Measurements from ENCODE around the gene SPATS2L.

Gene SPATS2L

GRCh38 chr2:200454927-200455801, 148.7 kb downstream of the SPATS2L start:
- H3K9ac ChIP-seq (ENCODE audit: low read depth, low read length), result no peak overlapping the region

DNA sequence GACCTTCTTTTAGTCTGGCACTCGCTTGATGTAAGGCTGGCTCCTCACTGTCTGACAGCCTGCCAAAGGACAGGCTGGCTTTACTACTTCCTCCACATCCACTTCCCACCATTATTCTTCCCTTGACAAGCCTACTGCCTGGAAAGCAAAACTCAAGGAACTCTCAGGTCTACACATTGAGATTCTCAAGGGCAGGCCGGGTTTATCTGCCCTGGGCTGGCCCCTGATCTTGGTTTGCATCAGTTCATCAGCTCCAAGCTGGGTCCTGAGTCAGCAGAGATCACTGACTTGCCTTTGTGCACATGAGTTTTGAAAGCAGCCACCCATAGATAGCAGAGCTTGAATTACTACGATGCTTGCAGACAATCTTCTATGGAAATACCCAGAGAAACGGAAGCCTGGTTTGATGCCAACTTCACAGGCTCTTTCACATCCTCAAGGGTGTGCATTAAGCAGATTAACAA, 149.5 kb downstream of the SPATS2L start:
- no peaks in the 10 kb centered on the region for H3K36me3 ChIP-seq (ENCODE audit: control insufficient read depth, insufficient read depth, low read length)
- H3K4me1 ChIP-seq (ENCODE audit: control insufficient read depth, insufficient read depth, low read length), result no peaks in the 10 kb centered on the region
- no peaks in the 10 kb centered on the region for H3K27me3 ChIP-seq (ENCODE audit: control insufficient read depth, insufficient read depth, low read length)
- no peak overlapping the region for H3K4me3 ChIP-seq (ENCODE audit: low read depth, low read length)
- no peaks in the 10 kb centered on the region for H3K9me3 ChIP-seq (ENCODE audit: control insufficient read depth, insufficient read depth, low read length)
- no peak overlapping the region for H3K9ac ChIP-seq (ENCODE audit: low read depth, low read length)

More at GRCh38 chr2:200454927-200455801, 148.7 kb downstream of the SPATS2L start:
- Histone ChIP-seq H3K4me3 (ENCODE audit: low read depth, low read length) (no peak overlapping the region), H3K27me3 (ENCODE audit: control insufficient read depth, insufficient read depth, low read length) (no peaks in the 10 kb centered on the region), H3K4me1 (ENCODE audit: control insufficient read depth, insufficient read depth, low read length) (no peaks in the 10 kb centered on the region), H3K9me3 (ENCODE audit: control insufficient read depth, insufficient read depth, low read length) (no peaks in the 10 kb centered on the region), H3K36me3 (ENCODE audit: control insufficient read depth, insufficient read depth, low read length) (no peaks in the 10 kb centered on the region)

DNA sequence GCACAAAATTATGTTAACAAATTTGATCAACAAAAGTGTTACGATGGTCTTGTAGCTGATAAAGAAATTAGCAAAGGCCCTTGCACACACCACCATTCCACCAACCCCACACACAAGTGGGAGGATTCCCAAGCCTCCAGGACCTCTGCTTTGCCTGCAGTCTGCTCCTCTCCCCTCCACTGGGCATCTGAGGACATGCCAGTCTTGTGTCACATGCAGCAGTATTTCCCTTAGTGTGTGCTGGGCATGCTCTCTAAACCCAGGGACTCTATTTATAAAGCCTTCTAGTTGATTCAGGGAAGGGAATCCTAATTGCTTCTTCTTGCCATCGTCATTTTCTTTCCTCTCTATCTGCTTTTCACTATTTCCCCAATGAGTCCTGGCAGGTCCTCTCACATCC, 150.1 kb downstream of the SPATS2L start:
- Histone ChIP-seq H3K4me3 (ENCODE audit: low read depth, low read length) (no peak overlapping the region), H3K36me3 (ENCODE audit: control insufficient read depth, insufficient read depth, low read length) (no peaks in the 10 kb centered on the region), H3K9ac (ENCODE audit: low read depth, low read length) (no peak overlapping the region), H3K4me1 (ENCODE audit: control insufficient read depth, insufficient read depth, low read length) (no peaks in the 10 kb centered on the region), H3K9me3 (ENCODE audit: control insufficient read depth, insufficient read depth, low read length) (no peaks in the 10 kb centered on the region), H3K27me3 (ENCODE audit: control insufficient read depth, insufficient read depth, low read length) (no peaks in the 10 kb centered on the region)

DNA sequence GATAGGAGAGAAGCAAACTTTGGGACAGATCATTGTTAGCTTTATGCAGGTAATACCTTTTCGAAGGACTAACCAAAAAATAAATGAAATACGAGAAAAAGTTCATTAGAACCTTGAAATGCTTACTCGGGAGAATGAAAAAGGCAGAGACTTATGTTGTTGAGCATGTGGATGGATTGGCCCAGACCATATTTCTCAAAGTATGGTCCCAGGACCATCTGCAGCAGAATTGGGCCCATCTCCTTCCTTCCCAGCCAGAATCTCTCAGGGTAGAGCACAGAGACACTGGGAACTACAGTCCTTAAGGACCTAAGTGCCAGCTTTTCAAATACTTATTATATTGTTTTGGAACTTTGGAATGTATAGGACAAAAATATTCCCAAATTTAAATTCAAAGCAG, 152.6 kb downstream of the SPATS2L start:
- Histone ChIP-seq H3K36me3 (ENCODE audit: control insufficient read depth, insufficient read depth, low read length) (no peaks in the 10 kb centered on the region), H3K9me3 (ENCODE audit: control insufficient read depth, insufficient read depth, low read length) (no peaks in the 10 kb centered on the region), H3K27me3 (ENCODE audit: control insufficient read depth, insufficient read depth, low read length) (no peaks in the 10 kb centered on the region), H3K4me3 (ENCODE audit: low read depth, low read length) (no peak overlapping the region), H3K9ac (ENCODE audit: low read depth, low read length) (no peak overlapping the region), H3K4me1 (ENCODE audit: control insufficient read depth, insufficient read depth, low read length) (no peaks in the 10 kb centered on the region)

DNA sequence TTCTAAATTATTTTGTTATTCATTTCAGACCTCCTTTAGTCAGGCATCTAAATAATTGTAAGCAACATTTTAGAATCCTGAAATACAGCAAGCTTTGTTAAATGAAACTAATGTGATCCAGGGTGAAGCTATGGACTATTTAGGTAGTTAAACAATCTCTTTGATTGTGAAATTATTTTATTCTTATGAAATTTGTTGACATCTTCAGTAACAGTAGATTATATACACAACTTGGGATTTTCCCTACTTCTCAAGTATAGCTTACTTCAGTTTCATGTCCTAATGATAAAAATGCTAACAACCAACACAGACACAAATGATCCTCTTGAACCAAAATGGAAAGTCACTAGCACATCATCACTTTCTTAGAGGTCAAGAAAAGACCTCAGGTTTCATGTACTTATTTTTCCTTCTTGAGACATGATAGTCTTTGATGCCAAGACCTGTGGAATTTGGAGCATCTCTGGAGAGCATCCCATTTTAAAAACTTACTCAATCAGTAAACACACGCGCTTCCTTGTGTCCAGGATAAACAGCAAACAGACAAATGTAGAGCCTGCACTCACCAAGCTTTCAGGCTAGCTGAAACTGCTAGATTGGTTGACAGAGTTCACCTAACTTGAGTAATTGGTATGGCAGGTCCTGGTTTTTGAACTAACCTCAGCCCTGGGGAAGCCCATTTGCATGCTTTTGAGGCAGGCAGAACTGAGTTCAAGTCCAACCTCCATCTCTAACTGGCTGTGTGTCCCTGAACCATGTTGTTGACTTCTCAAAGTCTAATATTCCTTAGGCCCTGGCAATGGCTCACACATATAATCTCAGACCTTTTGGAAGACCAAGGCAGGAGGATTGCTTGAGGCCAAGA, 155.6 kb downstream of the SPATS2L start:
- Histone ChIP-seq H3K9me3 (ENCODE audit: control insufficient read depth, insufficient read depth, low read length) (no peaks in the 10 kb centered on the region), H3K4me1 (ENCODE audit: control insufficient read depth, insufficient read depth, low read length) (no peaks in the 10 kb centered on the region), H3K27me3 (ENCODE audit: control insufficient read depth, insufficient read depth, low read length) (no peaks in the 10 kb centered on the region), H3K4me3 (ENCODE audit: low read depth, low read length) (no peak overlapping the region), H3K36me3 (ENCODE audit: control insufficient read depth, insufficient read depth, low read length) (peaks cover 3% of the 10 kb centered on the region), H3K9ac (ENCODE audit: low read depth, low read length) (no peak overlapping the region)

- Histone ChIP-seq H3K9ac (ENCODE audit: low read depth, low read length) (no peak overlapping the region), H3K36me3 (ENCODE audit: control insufficient read depth, insufficient read depth, low read length) (peaks cover 6% of the 10 kb centered on the region), H3K4me1 (ENCODE audit: control insufficient read depth, insufficient read depth, low read length) (no peaks in the 10 kb centered on the region), H3K4me3 (ENCODE audit: low read depth, low read length) (no peak overlapping the region), H3K9me3 (ENCODE audit: control insufficient read depth, insufficient read depth, low read length) (no peaks in the 10 kb centered on the region), H3K27me3 (ENCODE audit: control insufficient read depth, insufficient read depth, low read length) (no peaks in the 10 kb centered on the region)
Measured at GRCh38 chr2:200463452-200463851, 157.0 kb downstream of the SPATS2L start.

GRCh38 chr2:200466425-200467418, 160.2 kb downstream of the SPATS2L start:
- H3K9ac ChIP-seq (ENCODE audit: low read depth, low read length), result no peak overlapping the region
- peaks cover 2% of the 10 kb centered on the region for H3K4me1 ChIP-seq (ENCODE audit: control insufficient read depth, insufficient read depth, low read length)
- no peaks in the 10 kb centered on the region for H3K9me3 ChIP-seq (ENCODE audit: control insufficient read depth, insufficient read depth, low read length)
- H3K27me3 ChIP-seq (ENCODE audit: control insufficient read depth, insufficient read depth, low read length), result no peaks in the 10 kb centered on the region
- H3K4me3 ChIP-seq (ENCODE audit: low read depth, low read length), result no peak overlapping the region
- peaks cover 9% of the 10 kb centered on the region for H3K36me3 ChIP-seq (ENCODE audit: control insufficient read depth, insufficient read depth, low read length)

DNA sequence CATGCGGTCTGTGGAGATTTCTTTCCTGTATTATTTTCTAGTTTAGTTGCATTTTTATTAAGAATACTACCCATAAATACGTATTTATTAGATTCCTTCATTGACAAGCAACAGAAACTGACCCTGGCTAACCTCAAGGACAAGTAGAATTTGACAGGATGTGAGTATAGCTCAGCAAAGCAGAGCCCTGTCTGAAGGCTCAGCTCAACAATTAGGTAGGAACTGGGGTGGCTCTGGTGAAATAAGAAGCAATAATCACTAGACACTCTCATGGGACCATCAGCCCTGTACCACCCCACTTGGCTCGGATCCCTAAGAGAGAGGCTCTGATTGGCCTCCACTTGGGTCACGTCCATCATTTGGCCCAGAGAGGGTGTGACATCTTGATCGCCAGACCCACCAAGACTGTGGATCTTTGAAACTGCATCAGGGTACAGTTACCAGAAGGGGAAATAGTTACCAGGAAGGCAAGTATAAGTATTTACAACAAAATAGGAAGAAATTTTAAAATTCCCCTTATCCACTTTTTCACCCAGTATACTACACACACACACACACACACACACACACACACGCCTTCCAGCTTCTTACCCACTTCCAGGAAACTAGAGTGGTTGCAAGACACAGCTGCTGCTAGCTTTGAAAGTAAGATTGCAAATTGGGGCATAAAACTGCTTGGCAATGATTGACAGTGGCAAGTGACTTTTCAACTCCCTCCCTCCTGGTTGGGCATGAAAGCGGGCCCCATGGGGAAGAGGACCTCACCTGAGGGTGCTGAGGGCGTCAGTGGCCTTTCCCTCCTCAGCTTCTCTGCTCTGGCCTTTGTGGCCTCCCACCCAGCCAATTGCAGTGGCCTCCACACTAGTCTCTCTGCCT, 161.6 kb downstream of the SPATS2L start:
- Histone ChIP-seq H3K9me3 (ENCODE audit: control insufficient read depth, insufficient read depth, low read length) (no peaks in the 10 kb centered on the region), H3K4me1 (ENCODE audit: control insufficient read depth, insufficient read depth, low read length) (peaks cover 2% of the 10 kb centered on the region), H3K9ac (ENCODE audit: low read depth, low read length) (no peak overlapping the region), H3K27me3 (ENCODE audit: control insufficient read depth, insufficient read depth, low read length) (no peaks in the 10 kb centered on the region), H3K4me3 (ENCODE audit: low read depth, low read length) (no peak overlapping the region), H3K36me3 (ENCODE audit: control insufficient read depth, insufficient read depth, low read length) (peaks cover 20% of the 10 kb centered on the region)

GRCh38 chr2:200469708-200470211, 163.3 kb downstream of the SPATS2L start:
- Histone ChIP-seq H3K27me3 (ENCODE audit: control insufficient read depth, insufficient read depth, low read length) (no peaks in the 10 kb centered on the region), H3K4me1 (ENCODE audit: control insufficient read depth, insufficient read depth, low read length) (peaks cover 2% of the 10 kb centered on the region), H3K36me3 (ENCODE audit: control insufficient read depth, insufficient read depth, low read length) (peaks cover 25% of the 10 kb centered on the region), H3K9ac (ENCODE audit: low read depth, low read length) (no peak overlapping the region), H3K4me3 (ENCODE audit: low read depth, low read length) (no peak overlapping the region), H3K9me3 (ENCODE audit: control insufficient read depth, insufficient read depth, low read length) (no peaks in the 10 kb centered on the region)

- H3K36me3 ChIP-seq (ENCODE audit: control insufficient read depth, insufficient read depth, low read length), result peaks cover 29% of the 10 kb centered on the region
- H3K9ac ChIP-seq (ENCODE audit: low read depth, low read length), result no peak overlapping the region
- peaks cover 2% of the 10 kb centered on the region for H3K4me1 ChIP-seq (ENCODE audit: control insufficient read depth, insufficient read depth, low read length)
- no peaks in the 10 kb centered on the region for H3K27me3 ChIP-seq (ENCODE audit: control insufficient read depth, insufficient read depth, low read length)
- H3K4me3 ChIP-seq (ENCODE audit: low read depth, low read length), result no peak overlapping the region
- H3K9me3 ChIP-seq (ENCODE audit: control insufficient read depth, insufficient read depth, low read length), result no peaks in the 10 kb centered on the region
Measured at GRCh38 chr2:200470230-200470629, 163.7 kb downstream of the SPATS2L start.
